IPS-18a (cell line): ENCODE measurements around the gene PPP2R5C.

Source experiments
- H3K27ac ChIP-seq: one replicate; pipeline ENCODE4 v1.5.1; 2013; ENCODE audit warnings: low read length
- H3K27me3 ChIP-seq: one replicate; pipeline ENCODE4 v1.6.1; 2013; ENCODE audit warnings: mild to moderate bottlenecking, low read length; ENCODE audit not compliant: control insufficient read depth, insufficient read depth
- H3K36me3 ChIP-seq: one replicate; pipeline ENCODE4 v1.6.1; 2013; ENCODE audit warnings: low read depth, low read length; ENCODE audit not compliant: control insufficient read depth
- H3K4me1 ChIP-seq: one replicate; pipeline ENCODE4 v1.6.1; 2013; ENCODE audit warnings: low read depth, low read length; ENCODE audit not compliant: control insufficient read depth
- H3K4me3 ChIP-seq: one replicate; pipeline ENCODE4 v1.5.1; 2013; ENCODE audit warnings: low read length
- H3K9ac ChIP-seq: one replicate; pipeline ENCODE4 v1.6.1; 2013; ENCODE audit warnings: mild to moderate bottlenecking, low read length, moderate library complexity
- H3K9me3 ChIP-seq: one replicate; pipeline ENCODE4 v1.6.1; 2013; ENCODE audit warnings: low read depth, low read length; ENCODE audit not compliant: control insufficient read depth

Gene PPP2R5C

DNA sequence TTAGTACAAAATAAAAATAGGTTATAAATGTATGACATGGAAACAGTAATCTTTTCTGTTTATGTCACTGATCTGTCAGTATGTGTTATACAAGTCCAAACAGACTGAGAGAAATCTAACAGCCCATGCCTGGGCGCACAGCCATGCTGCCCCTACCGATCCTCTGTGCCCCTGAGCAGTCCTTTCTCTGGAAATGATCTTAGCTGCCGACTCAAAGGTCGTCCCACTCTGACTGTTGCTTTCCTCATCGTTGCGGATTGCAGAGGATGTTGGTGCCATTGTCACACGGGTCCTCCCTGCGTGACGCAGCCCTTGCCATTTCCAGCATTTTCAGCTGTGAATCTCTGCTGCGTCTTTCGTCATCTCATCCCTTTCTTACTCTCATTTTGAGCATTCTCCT, 119.9 kb downstream of the PPP2R5C start:
- H3K9me3 ChIP-seq, result no peaks in the 10 kb centered on the region
- peaks cover 4% of the 10 kb centered on the region for H3K36me3 ChIP-seq
- H3K4me3 ChIP-seq, result no peak overlapping the region
- H3K27ac ChIP-seq, result no peak overlapping the region
- H3K9ac ChIP-seq, result no peak overlapping the region
- H3K4me1 ChIP-seq, result no peaks in the 10 kb centered on the region
- H3K27me3 ChIP-seq, result no peaks in the 10 kb centered on the region

GRCh38 chr14:101882141-101882935, 120.8 kb downstream of the PPP2R5C start:
- H3K9ac ChIP-seq, result no peak overlapping the region
- H3K27ac ChIP-seq, result no peak overlapping the region
- H3K4me1 ChIP-seq, result no peaks in the 10 kb centered on the region
- peaks cover 4% of the 10 kb centered on the region for H3K36me3 ChIP-seq
- H3K9me3 ChIP-seq, result no peaks in the 10 kb centered on the region
- no peaks in the 10 kb centered on the region for H3K27me3 ChIP-seq
- H3K4me3 ChIP-seq, result no peak overlapping the region

DNA sequence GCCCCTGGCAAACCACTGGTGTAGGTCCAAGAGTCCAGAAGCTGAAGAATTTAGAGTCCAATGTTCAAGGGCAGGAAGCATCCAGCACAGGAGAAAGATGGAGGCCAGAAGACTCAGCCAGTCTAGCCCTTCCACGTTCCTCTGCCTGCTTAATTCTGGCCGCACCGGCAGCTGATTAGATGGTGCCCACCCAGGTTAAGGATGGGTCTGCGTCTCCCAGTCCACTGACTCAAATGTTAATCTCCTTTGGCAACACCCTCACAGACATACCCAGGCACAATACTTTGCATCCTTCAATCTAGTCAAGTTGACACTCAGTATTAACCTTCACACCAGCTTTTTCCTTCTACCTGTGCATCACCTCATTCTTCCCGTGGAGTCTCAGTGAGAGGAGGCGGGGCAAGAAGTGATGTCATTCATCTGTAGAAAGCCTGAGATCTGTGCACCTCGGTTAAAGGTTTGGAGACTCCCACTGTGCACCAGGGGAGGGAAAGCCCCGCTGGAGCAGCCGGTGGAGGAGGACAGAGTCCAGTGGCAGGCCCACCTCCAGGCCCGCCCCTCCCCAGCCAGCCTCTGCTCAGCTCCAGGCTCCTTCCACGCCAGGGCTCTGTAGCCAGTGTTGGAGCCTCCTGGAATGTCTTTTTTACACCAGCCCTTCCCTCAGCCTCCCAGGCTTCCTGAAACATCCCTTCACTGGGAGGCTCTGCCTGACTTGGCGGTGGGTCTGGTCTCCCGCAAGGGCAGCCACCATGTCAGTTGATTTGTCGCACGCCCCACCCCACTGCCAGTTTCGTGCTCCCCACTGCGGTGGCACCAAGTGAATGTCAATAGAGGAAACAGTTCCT, 122.8 kb downstream of the PPP2R5C start:
- Histone ChIP-seq H3K27ac (no peak overlapping the region), H3K9ac (no peak overlapping the region), H3K36me3 (peaks cover 4% of the 10 kb centered on the region), H3K27me3 (no peaks in the 10 kb centered on the region), H3K9me3 (no peaks in the 10 kb centered on the region), H3K4me1 (no peaks in the 10 kb centered on the region), H3K4me3 (no peak overlapping the region)

GRCh38 chr14:101884934-101885576, 123.5 kb downstream of the PPP2R5C start:
- no peaks in the 10 kb centered on the region for H3K9me3 ChIP-seq
- no peak overlapping the region for H3K4me3 ChIP-seq
- H3K4me1 ChIP-seq, result no peaks in the 10 kb centered on the region
- H3K27me3 ChIP-seq, result no peaks in the 10 kb centered on the region
- H3K27ac ChIP-seq, result no peak overlapping the region
- peaks cover 4% of the 10 kb centered on the region for H3K36me3 ChIP-seq
- no peak overlapping the region for H3K9ac ChIP-seq

DNA sequence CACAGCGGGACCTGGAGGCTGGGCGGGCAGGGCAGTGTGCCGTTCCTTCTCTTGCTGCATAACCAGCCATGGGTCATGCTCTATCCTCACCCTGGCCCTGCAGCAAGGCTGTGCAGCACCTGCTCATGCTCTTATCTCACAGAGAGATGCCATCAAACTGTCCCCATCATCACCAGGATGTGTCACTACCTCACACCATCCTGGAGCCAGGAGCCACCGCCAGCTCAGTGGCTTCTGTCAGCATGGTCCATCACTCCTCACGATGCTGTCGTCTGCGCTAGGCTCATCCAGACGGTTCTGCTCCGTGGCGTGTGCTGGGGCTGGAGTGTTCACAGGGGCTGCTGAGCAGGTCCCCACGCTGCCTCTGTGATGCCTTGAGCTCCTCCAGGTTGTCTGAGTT, 125.7 kb downstream of the PPP2R5C start:
- H3K27ac ChIP-seq, result no peak overlapping the region
- H3K36me3 ChIP-seq, result peaks cover 4% of the 10 kb centered on the region
- no peak overlapping the region for H3K9ac ChIP-seq
- no peaks in the 10 kb centered on the region for H3K9me3 ChIP-seq
- no peak overlapping the region for H3K4me3 ChIP-seq
- no peaks in the 10 kb centered on the region for H3K4me1 ChIP-seq
- H3K27me3 ChIP-seq, result no peaks in the 10 kb centered on the region

DNA sequence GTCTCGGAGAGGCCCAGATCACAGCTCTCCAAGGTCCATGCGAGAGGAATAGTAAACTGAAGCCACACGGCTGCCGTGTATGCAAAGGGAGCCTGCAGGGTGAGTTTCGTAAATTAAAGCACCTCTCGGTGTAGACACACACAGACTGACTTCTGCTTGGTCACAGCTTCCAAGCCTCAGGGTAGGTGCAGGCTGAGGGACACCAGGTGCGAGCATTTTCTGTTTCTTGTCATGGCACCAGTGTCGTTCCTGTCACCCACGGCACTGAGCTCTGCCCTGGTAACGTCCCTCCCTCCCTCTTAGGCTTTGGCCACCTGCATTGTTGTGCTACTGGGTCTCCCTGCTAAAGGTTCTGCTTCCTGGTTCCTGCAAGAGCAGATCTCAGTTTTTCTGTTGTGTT, 126.7 kb downstream of the PPP2R5C start:
- Histone ChIP-seq H3K36me3 (peaks cover 5% of the 10 kb centered on the region), H3K9ac (no peak overlapping the region), H3K27ac (no peak overlapping the region), H3K4me1 (no peaks in the 10 kb centered on the region), H3K9me3 (no peaks in the 10 kb centered on the region), H3K4me3 (no peak overlapping the region), H3K27me3 (no peaks in the 10 kb centered on the region)

- no peaks in the 10 kb centered on the region for H3K27me3 ChIP-seq
- peaks cover 10% of the 10 kb centered on the region for H3K36me3 ChIP-seq
- no peaks in the 10 kb centered on the region for H3K9me3 ChIP-seq
- H3K4me1 ChIP-seq, result no peaks in the 10 kb centered on the region
- H3K9ac ChIP-seq, result no peak overlapping the region
- H3K4me3 ChIP-seq, result no peak overlapping the region
- H3K27ac ChIP-seq, result no peak overlapping the region
Measured at GRCh38 chr14:101889366-101889765, 127.9 kb downstream of the PPP2R5C start.

GRCh38 chr14:101889898-101890297, 128.4 kb downstream of the PPP2R5C start:
- Histone ChIP-seq H3K4me1 (no peaks in the 10 kb centered on the region), H3K9me3 (no peaks in the 10 kb centered on the region), H3K9ac (no peak overlapping the region), H3K27me3 (no peaks in the 10 kb centered on the region), H3K36me3 (peaks cover 16% of the 10 kb centered on the region), H3K27ac (no peak overlapping the region), H3K4me3 (no peak overlapping the region)

DNA sequence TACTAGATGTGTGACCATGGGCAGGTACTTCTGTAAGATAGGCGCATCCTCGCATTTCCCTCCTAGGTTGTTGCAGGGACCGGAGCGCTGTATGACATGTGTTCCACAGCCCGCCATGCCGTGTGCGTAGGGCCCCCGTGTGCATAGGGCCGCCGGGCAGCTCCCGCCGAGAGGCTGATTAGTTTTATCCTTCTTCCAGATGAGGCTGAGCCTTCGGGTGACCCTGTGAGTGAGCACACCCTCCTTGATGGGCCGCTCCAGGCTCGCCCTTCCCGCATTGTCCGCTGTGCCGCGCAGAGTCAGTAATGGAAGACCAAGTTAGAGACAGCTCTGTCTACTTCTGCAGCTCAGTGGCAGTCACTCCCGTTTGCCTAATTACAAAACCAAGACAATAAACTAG, 130.0 kb downstream of the PPP2R5C start:
- no peak overlapping the region for H3K9ac ChIP-seq
- H3K36me3 ChIP-seq, result peaks cover 20% of the 10 kb centered on the region

GRCh38 chr14:101893759-101894158, 132.2 kb downstream of the PPP2R5C start:
- no peaks in the 10 kb centered on the region for H3K4me1 ChIP-seq
- no peak overlapping the region for H3K27ac ChIP-seq
- H3K4me3 ChIP-seq, result no peak overlapping the region
- H3K36me3 ChIP-seq, result peaks cover 25% of the 10 kb centered on the region
- H3K27me3 ChIP-seq, result no peaks in the 10 kb centered on the region
- no peaks in the 10 kb centered on the region for H3K9me3 ChIP-seq
- no peak overlapping the region for H3K9ac ChIP-seq

More for the DNA sequence above, 130.0 kb downstream of the PPP2R5C start:
- Histone ChIP-seq H3K4me1 (no peaks in the 10 kb centered on the region), H3K4me3 (no peak overlapping the region), H3K27ac (no peak overlapping the region), H3K9me3 (no peaks in the 10 kb centered on the region), H3K27me3 (no peaks in the 10 kb centered on the region)

GRCh38 chr14:101894365-101895081, 133.0 kb downstream of the PPP2R5C start:
- no peaks in the 10 kb centered on the region for H3K27me3 ChIP-seq
- H3K36me3 ChIP-seq, result peaks cover 25% of the 10 kb centered on the region
- H3K27ac ChIP-seq, result no peak overlapping the region
- no peak overlapping the region for H3K4me3 ChIP-seq
- no peaks in the 10 kb centered on the region for H3K4me1 ChIP-seq
- H3K9me3 ChIP-seq, result no peaks in the 10 kb centered on the region
- no peak overlapping the region for H3K9ac ChIP-seq
